Activated naive CD8-positive, alpha-beta T cell treated with anti-CD3 and anti-CD28 coated beads, Interleukin-2, amount 10 ng/mL, durations not matched to agents 7 days and 5 days (primary cell): ENCODE measurements around the gene ATP1A2. TPM values are rescaled to one million over a fixed set of nuclear protein-coding genes. Genes with fewer than 3 reads are reported as not detected.

Experiments used
- ATAC-seq: fragments of 150-1000 bp; cut with Tn5 transposase; one replicate; pipeline ENCODE4 v1.10.0; 2021; ENCODE audit warnings: low read depth, moderate library complexity
- POLR2A ChIA-PET: fragments of 350-600 bp; sonication (Branson Sonifier 250); formaldehyde crosslinking; loops from one replicate; lab custom pipeline; 2021; ENCODE audit warnings: antibody characterized with exemption; lab: Charles Lee
- DNase-seq: peaks from one replicate; pipeline ENCODE4 v3.0.0; 2021
- H3K27ac Mint-ChIP-seq: one replicate; pipeline ENCODE4 v1.8.0; 2022; ENCODE audit warnings: mild to moderate bottlenecking, mixed read lengths
- H3K27me3 Mint-ChIP-seq: one replicate; pipeline ENCODE4 v1.8.0; 2022; ENCODE audit warnings: mild to moderate bottlenecking, moderate library complexity, mixed read lengths
- H3K36me3 Mint-ChIP-seq: one replicate; pipeline ENCODE4 v1.8.0; 2021; ENCODE audit warnings: mild to moderate bottlenecking, mixed read lengths
- H3K4me1 Mint-ChIP-seq: one replicate; pipeline ENCODE4 v1.8.0; 2021; ENCODE audit warnings: mixed read lengths
- H3K4me3 Mint-ChIP-seq: one replicate; pipeline ENCODE4 v1.8.0; 2022; ENCODE audit warnings: mild to moderate bottlenecking, moderate library complexity, mixed read lengths
- H3K9me3 Mint-ChIP-seq: one replicate; pipeline ENCODE4 v1.8.0; 2021; ENCODE audit warnings: mixed read lengths
- total RNA-seq, 2 experiments: library from RNA; stranded (reverse); gene quantifications; one replicate each; pipeline ENCODE4 v1.2.3, GENCODE V29; 2021

ATP1A2 gene
- total RNA-seq, 2 experiments from 2014 or later = not detected

DNA sequence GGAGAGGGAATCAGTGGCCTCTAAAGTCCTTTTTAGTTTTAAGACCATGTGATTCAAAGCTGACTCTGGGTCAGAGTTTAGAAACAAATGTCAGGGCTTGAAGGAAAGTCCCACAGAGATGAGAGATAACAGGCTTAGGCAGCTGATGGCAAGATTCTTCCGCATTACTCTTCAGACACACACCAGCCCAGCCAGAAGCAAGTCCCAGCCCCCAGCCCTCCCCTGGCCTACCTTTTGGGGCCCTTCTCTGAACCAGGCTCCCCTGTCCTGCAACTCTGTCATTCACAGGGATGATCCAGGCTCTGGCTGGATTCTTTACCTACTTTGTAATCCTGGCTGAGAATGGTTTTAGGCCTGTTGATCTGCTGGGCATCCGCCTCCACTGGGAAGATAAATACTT, 61.7 kb downstream of the ATP1A2 start:
- ATAC-seq (no peak), DNase-seq (no peak)
- no peaks in the 10 kb centered on the region for H3K36me3 Mint-ChIP-seq
- H3K9me3 Mint-ChIP-seq = no peaks in the 10 kb centered on the region
- POLR2A ChIA-PET = no interaction called here
- H3K4me3 Mint-ChIP-seq = no peak overlapping the region
- H3K27ac Mint-ChIP-seq = no peak overlapping the region
- no peaks in the 10 kb centered on the region for H3K4me1 Mint-ChIP-seq
- H3K27me3 Mint-ChIP-seq = peaks cover 36% of the 10 kb centered on the region

DNA sequence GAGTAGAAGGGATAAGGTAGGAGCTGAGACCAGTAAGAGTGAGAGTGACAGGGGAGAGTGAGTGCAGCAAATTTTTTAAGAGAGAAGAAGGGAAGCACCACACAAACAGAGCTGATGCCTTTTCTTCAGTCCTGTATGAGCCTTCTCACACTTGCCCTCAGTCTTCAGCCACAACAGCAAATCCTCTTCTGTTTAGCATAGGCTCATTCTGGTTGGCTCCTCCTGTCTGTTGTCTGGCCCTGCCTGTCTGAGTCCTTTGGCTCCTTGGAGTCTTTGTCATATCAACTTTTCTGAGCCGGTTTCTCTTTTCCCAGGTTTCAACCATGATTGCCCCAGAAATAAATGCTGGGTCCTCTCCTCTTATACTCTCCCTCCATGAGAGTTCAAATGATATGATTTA, 62.1 kb downstream of the ATP1A2 start:
- peaks cover 34% of the 10 kb centered on the region for H3K27me3 Mint-ChIP-seq
- H3K36me3 Mint-ChIP-seq = no peaks in the 10 kb centered on the region
- no peak overlapping the region for H3K4me3 Mint-ChIP-seq
- no peaks in the 10 kb centered on the region for H3K9me3 Mint-ChIP-seq
- no peak for DNase-seq
- no peaks in the 10 kb centered on the region for H3K4me1 Mint-ChIP-seq
- POLR2A ChIA-PET = no interaction called here
- ATAC-seq = no peak
- H3K27ac Mint-ChIP-seq = no peak overlapping the region

DNA sequence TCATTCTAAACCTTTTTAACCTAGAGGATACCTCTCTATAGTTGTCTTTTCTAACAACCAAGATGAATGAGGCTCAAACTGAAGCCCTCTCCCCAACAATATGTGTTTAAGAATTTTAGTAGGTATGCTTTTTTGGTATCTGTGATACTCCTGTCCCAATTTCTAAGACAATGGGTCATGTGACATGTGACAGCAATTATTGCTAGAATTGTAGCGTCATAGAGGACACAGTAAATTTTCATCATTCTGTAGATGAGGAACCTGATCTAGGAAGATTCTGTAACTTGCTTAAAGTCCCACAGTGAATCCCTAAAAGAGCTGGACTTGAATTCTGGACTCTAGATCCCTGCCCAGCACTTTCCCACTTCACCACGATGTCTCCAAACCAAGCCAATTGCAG, 63.2 kb downstream of the ATP1A2 start:
- Mint-ChIP-seq H3K27ac (no peak overlapping the region), H3K36me3 (no peaks in the 10 kb centered on the region), H3K9me3 (no peaks in the 10 kb centered on the region), H3K4me1 (no peaks in the 10 kb centered on the region), H3K4me3 (no peak overlapping the region), H3K27me3 (peaks cover 29% of the 10 kb centered on the region)
- POLR2A ChIA-PET = no interaction called here
- DNase-seq (no peak), ATAC-seq (no peak)

DNA sequence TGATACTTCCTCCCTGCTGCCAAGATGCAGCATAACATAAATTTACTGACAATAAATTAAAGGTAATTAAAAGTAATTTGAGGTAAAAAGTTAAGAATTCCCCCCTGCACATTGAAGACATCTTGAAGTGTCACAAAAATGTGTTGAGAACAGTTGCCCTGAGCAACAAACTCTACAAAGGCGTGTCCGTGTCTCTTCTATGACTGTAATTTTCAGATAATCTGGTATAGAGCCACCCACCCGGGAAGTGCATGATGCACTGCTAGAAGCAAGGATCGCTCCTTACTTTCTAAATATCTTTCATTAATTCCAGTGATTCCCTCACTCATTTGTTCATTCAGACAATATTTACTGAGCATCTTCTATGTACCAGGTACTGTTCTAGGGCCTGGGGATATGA, 63.8 kb downstream of the ATP1A2 start:
- peaks cover 28% of the 10 kb centered on the region for H3K27me3 Mint-ChIP-seq
- H3K36me3 Mint-ChIP-seq = no peaks in the 10 kb centered on the region
- no peak overlapping the region for H3K4me3 Mint-ChIP-seq
- H3K27ac Mint-ChIP-seq = no peak overlapping the region
- POLR2A ChIA-PET = no interaction called here
- DNase-seq (no peak), ATAC-seq (no peak)
- H3K4me1 Mint-ChIP-seq = no peaks in the 10 kb centered on the region
- H3K9me3 Mint-ChIP-seq = no peaks in the 10 kb centered on the region

DNA sequence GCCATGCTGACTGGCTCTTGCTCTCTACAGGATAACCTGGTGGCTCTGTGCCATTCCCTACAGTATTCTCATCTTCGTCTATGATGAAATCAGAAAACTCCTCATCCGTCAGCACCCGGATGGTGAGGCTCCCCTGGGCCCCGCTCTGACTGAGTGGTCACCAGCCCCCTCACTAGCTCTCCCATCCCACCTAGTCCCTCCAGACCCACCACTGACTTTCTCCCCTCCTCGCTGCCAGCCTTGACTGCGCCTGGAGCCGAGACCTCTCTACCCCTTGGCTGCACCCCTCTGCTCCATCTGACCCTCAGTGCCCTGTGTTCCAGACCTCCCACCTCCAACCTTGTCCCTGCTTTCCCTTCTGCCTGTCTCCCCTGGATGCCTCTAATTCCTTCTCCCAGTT, 70.7 kb downstream of the ATP1A2 start:
- no peak for ATAC-seq
- no peak for DNase-seq
- no peaks in the 10 kb centered on the region for H3K4me1 Mint-ChIP-seq
- POLR2A ChIA-PET = no interaction called here
- H3K4me3 Mint-ChIP-seq = no peak overlapping the region
- H3K9me3 Mint-ChIP-seq = no peaks in the 10 kb centered on the region
- H3K27ac Mint-ChIP-seq = no peak overlapping the region
- no peaks in the 10 kb centered on the region for H3K36me3 Mint-ChIP-seq
- peaks cover 17% of the 10 kb centered on the region for H3K27me3 Mint-ChIP-seq

DNA sequence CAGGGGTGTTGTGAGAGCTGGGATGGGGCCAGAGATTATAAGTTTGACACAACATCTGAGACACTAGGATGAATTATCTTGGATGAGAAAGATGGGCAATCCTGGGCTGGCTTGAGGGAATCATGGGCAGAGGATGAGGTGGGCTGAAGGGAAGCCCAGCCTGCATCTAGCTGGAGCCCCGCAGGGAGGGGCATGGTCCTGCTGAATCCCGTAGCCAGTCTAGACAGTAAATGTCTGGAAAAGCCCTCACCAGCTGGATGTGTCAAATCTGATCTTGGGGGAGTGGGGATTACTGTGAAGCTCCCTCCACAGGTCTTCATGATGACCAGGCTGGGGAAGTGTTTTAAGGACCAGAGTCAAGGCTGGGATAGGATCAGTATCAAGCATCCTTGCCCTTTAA, 71.2 kb downstream of the ATP1A2 start:
- Mint-ChIP-seq H3K27ac (no peak overlapping the region), H3K27me3 (peaks cover 16% of the 10 kb centered on the region), H3K4me1 (no peaks in the 10 kb centered on the region), H3K4me3 (no peak overlapping the region), H3K9me3 (no peaks in the 10 kb centered on the region), H3K36me3 (no peaks in the 10 kb centered on the region)
- ATAC-seq (no peak), DNase-seq (no peak)
- POLR2A ChIA-PET = no interaction called here

DNA sequence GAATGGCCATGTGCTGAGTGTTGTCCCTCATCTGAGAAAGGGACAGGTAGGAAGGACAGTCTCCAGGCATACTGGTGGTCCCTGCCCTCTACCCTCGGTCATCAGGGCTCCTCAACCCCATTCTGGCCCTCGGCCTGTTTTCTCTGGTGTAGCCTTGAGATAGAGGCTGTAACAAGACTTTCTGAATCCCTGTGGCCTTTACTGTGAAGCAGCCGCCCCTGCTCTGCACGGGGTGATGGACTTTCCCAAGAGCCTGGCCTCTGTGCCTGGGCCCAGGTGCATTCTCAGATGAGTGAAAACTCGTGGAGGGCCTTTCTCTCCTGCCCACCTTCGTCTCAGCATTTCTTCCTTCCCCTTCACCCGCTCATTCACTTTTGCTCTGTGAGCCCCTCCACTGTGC, 71.8 kb downstream of the ATP1A2 start:
- Mint-ChIP-seq H3K4me1 (no peaks in the 10 kb centered on the region), H3K9me3 (no peaks in the 10 kb centered on the region), H3K4me3 (no peak overlapping the region), H3K27ac (no peak overlapping the region), H3K27me3 (peaks cover 14% of the 10 kb centered on the region), H3K36me3 (no peaks in the 10 kb centered on the region)
- ATAC-seq (no peak), DNase-seq (no peak)
- POLR2A ChIA-PET = no interaction called here

DNA sequence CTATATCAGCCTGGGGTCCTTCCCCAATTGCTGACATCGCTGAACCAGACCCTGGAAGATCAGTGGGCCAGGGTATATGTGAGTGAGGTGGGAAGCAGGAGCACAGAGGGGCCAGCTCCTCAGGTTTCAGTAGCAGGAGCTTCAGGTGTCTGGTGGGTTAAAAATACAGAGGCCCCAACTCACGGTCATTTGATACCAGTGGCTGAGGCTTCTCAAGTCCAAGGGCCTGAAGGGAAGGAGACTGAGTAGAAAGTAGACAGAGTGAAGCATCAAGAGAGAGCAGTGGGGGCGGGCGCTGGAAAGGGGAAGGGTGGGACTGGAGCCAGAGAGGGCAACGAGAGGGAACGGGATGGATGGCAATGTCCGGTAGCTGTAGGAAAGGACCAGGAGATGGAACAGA, 72.8 kb downstream of the ATP1A2 start:
- no peak for ATAC-seq
- Mint-ChIP-seq H3K4me3 (no peak overlapping the region), H3K9me3 (no peaks in the 10 kb centered on the region), H3K4me1 (no peaks in the 10 kb centered on the region), H3K27ac (no peak overlapping the region), H3K27me3 (peaks cover 11% of the 10 kb centered on the region), H3K36me3 (no peaks in the 10 kb centered on the region)
- no peak for DNase-seq
- POLR2A ChIA-PET = no interaction called here

DNA sequence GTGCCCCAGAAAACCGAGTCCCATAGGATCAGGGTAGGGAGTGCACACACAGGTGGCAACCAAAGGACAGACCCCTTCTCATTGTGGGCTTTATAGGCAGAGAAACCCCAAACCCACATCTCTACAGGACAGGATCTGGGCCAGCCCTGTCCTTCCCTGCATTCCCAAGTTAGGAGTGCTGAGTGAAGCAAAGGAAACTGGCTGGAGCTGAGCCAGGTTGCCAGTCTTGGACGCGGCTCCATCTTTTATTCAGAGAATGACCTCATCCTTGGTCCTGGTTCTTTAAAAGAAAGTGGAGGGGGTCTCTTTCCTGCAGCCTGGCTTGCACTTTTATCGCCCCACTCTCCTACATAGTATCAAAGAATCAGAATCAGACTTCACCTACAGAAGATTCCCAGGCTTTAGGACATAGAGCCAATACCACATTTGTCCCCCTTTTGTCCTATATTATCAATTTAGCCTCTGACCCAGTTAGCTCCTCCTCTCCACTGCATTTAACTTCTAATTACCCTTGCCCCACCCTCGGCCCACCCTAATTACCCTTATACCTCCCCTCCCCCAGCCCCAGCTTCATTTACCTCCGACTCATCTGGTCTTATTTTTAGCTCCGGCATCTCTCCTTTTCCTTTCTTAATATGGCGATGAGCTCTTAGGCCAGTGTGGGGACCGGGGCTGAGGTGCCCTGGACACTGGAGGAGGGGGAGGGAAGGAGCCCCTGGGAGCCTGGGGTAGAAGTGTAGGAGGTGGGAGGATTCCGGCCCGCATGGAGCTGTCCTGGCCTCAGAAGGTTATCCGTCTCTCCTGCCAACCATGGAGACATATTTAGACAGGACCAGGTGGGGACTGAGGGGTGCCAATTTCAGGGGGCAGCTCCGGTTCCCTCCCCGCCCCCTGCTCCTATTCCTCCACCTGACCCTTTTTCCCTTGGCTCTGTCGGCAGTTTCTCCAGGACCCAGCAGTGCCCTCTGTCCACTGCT, 74.4 kb downstream of the ATP1A2 start, which contains the start of gene CASQ1:
Gene CASQ1, plus strand, starts transcription at position 927 of the 977 bp plus-strand sequence. CDS start 177 bp downstream, outside the sequence.
- ATAC-seq (no peak), DNase-seq (no peak)
- POLR2A ChIA-PET = no interaction called here
- H3K9me3 Mint-ChIP-seq = no peaks in the 10 kb centered on the region
- H3K36me3 Mint-ChIP-seq = no peaks in the 10 kb centered on the region
- no peak within 1 kb of the TSS for H3K4me3 Mint-ChIP-seq
- no peaks in the 10 kb centered on the region for H3K4me1 Mint-ChIP-seq
- H3K27ac Mint-ChIP-seq = no peak within 1 kb of the TSS
- H3K27me3 Mint-ChIP-seq = peaks cover 11% of the 10 kb centered on the region

DNA sequence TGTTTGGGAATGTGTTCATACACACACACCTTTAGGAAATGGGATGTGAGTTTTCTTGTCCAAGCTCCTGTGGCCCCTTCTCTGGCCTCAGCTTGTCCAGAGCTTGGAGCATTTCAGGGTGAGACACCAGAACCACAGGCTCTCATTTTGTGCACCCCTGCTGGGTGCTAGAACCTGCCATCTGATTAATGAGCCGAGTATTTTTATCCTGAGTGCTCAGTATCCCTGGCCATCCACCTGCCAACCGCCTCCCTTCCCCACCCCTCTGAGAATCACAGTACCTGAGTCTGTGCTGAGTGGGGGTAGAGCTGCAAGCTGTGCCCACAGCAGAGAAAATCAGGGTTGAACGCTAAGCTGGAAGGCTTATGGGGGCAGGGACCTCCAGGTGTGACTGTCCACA, 76.2 kb downstream of the ATP1A2 start:
- H3K36me3 Mint-ChIP-seq = no peaks in the 10 kb centered on the region
- H3K27me3 Mint-ChIP-seq = peaks cover 5% of the 10 kb centered on the region
- no peaks in the 10 kb centered on the region for H3K4me1 Mint-ChIP-seq
- H3K27ac Mint-ChIP-seq = no peak overlapping the region
- no peak for ATAC-seq
- DNase-seq = no peak
- no peaks in the 10 kb centered on the region for H3K9me3 Mint-ChIP-seq
- POLR2A ChIA-PET = no interaction called here
- H3K4me3 Mint-ChIP-seq = no peak overlapping the region

DNA sequence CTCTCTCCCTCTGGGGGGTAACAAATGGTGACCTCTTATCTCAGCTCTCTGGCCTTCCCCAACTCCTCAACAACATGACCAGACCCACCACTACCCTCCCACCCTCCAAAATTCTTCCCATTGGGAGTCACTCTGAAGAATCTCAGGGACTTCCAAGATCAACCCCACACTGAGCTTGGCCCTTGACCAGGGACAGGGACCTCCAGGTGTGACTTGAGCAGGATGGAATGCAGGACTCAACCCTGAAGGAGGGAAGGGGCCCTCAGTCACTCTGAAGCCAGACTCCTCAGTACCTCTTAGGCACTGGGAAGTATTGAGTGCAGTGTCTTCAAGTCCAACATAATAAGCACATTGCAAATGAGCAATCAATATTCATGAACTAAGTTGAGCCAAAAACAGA, 76.7 kb downstream of the ATP1A2 start:
- Mint-ChIP-seq H3K36me3 (no peaks in the 10 kb centered on the region), H3K27me3 (peaks cover 5% of the 10 kb centered on the region), H3K27ac (no peak overlapping the region), H3K4me3 (no peak overlapping the region), H3K9me3 (no peaks in the 10 kb centered on the region), H3K4me1 (no peaks in the 10 kb centered on the region)
- DNase-seq (no peak), ATAC-seq (no peak)
- POLR2A ChIA-PET = no interaction called here

Other genes with a start within 250 kb of the ATP1A2 start
- gene CFAP45, start 215.6 kb upstream of the ATP1A2 start, total RNA-seq = 1 to 10 TPM; 1.3 to 1.6 TPM
- gene TAGLN2, start 190.3 kb upstream of the ATP1A2 start, total RNA-seq = 100 to 1,000 TPM; 384 to 388 TPM
- gene IGSF9, start 170.1 kb upstream of the ATP1A2 start, total RNA-seq = not detected
- not detected for gene SLAMF9, start 161.5 kb upstream of the ATP1A2 start, total RNA-seq
- 1 to 10 TPM; 7.2 to 7.3 TPM for gene PIGM, start 83.8 kb upstream of the ATP1A2 start, total RNA-seq
- gene KCNJ10, start 45.6 kb upstream of the ATP1A2 start, total RNA-seq = not detected
- not detected for gene KCNJ9, start 34.2 kb upstream of the ATP1A2 start, total RNA-seq
- 10 to 100 TPM; 39.8 to 44.6 TPM for gene IGSF8, start 17.1 kb upstream of the ATP1A2 start, total RNA-seq
- not detected for gene ATP1A4, start 35.8 kb downstream of the ATP1A2 start, total RNA-seq
- not detected for gene CASQ1, start 74.8 kb downstream of the ATP1A2 start, total RNA-seq
- gene PEA15, start 89.6 kb downstream of the ATP1A2 start, total RNA-seq = 10 to 100 TPM; 27.5 to 28.3 TPM
- gene DCAF8, start 146.8 kb downstream of the ATP1A2 start, total RNA-seq = 100 to 1,000 TPM; 147 to 150 TPM
- gene PEX19, start 169.4 kb downstream of the ATP1A2 start, total RNA-seq = 10 to 100 TPM; 59.0 to 65.4 TPM
- gene COPA, start 227.5 kb downstream of the ATP1A2 start, total RNA-seq = 100 to 1,000 TPM; 119 to 137 TPM
- 10 to 100 TPM; 66.6 to 67.1 TPM for gene NCSTN, start 227.6 kb downstream of the ATP1A2 start, total RNA-seq